NCI-H2107 treated with DMSO at 0.1 percent for 48 hours (cell line): ENCODE data around the gene KIAA0232.
"Not testable (repeated sequence)": the region's sequence is repeated elsewhere in the genome, so short reads cannot be mapped to it uniquely, and the experiment has no call there.

ENCODE experiments used
- DNase-seq: peaks from one replicate; lab custom pipeline; 2025; ENCODE audit not compliant: unreplicated experiment; lab: John Stamatoyannopoulos, UW

Gene KIAA0232

GRCh38 chr4:6878451-6879059, 96.0 kb downstream of the KIAA0232 start:
- DNase-seq = no peak

DNA sequence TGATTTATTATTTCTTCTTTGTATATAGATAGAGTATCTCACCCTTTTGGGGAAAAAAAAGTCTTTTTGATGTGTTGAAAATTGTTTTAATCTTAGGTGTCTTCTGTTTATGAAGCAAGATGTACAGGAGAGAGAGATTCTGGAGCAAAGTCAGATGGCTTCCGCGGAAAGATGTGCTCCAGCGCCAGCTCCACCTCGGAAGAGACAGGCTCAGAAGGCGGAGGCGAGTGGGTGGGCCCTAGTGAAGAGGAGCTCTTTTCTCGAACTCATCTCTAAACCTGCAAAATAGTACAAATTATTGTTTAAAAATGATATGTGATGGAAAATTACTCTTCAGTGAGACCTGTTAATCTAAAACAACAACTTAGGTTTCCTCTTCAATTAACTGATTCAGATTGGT, 98.2 kb downstream of the KIAA0232 start:
- no peak for DNase-seq

GRCh38 chr4:6881908-6882307, 99.4 kb downstream of the KIAA0232 start:
- no peak for DNase-seq

DNA sequence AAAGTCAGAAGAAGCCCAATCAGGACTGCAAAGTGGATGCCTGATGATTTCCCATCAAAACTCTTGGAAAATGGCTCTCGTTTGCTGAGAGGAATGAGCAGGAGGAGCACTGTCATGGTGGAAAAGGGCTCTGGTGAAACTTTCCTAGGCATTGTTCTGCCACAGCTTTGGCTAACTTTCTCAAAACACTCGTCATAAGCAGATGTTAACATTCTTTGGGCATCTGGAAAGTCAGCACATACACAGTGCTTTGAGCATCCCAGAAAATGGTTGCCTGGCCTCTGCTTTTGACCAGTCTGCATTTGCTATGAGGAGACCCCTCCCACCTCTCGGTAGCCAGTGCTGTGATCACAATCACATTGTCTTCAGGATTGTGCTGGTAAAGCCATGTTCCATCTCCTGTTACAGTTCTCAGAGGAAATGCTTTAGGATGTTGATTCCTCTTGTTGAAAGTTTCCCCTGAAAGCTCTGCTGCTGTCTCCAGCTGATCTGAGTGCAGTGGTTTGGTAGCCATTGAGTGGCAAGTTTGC, 101.9 kb downstream of the KIAA0232 start:
- DNase-seq = no peak

- DNase-seq = peak; percentile 62
Measured at GRCh38 chr4:6885953-6886557, 103.5 kb downstream of the KIAA0232 start.

GRCh38 chr4:6886886-6887285, 104.4 kb downstream of the KIAA0232 start:
- no peak for DNase-seq

- no peak for DNase-seq
Measured at GRCh38 chr4:6887591-6888371, 105.3 kb downstream of the KIAA0232 start.

GRCh38 chr4:6888506-6889071, 106.1 kb downstream of the KIAA0232 start:
- no peak for DNase-seq

DNA sequence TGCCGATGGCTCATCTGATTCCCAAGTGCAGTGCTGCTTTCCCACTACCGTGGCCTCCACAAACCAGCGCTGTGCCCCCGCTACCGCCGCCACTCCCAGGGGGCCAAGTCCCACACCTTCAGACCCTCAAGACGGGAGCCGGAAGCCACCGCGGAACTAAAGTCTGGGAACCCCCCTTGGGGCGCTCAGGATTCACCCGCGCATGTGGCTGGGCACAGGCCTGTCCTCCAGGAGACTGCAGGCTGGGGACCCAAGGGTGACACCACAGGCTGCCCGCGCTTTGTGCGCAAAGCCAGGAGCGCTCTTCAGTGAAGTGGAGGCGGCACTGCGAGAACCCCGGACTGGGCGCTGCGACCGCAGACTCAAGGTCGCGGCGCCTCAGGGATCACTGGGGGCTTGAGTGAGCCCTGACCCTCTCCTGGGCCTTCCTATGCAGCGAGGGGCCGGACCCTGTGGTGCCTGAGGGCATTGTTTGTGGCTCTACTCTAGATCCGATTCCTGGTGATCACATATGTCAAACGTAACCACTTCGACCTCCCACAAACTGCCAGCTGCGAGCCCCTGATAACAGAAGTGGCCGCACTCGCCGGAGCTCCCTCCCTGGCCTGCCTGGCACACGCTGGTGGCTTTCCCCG, 106.7 kb downstream of the KIAA0232 start:
- no peak for DNase-seq

- DNase-seq = no peak
Measured at GRCh38 chr4:6889736-6890324, 107.3 kb downstream of the KIAA0232 start.

DNA sequence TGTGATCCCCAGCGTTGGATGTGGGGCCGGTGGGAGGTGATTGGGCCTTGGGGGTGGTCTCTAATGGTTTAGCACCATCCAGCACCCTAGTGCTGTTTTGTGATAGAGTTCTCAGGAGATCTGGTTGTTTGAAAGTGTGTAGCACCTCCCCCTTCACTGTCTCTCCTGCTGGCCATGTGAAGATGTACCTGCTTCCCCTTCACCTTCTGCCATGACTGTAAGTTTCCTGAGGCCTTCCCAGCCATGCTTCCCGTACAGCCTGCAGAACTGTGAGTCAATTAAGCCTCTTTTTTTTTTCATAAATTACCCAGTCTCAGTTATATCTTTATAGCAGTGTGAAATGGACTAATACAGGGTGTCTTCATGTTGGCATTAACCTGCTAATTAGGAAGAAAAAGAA, 107.8 kb downstream of the KIAA0232 start:
- no peak for DNase-seq

DNA sequence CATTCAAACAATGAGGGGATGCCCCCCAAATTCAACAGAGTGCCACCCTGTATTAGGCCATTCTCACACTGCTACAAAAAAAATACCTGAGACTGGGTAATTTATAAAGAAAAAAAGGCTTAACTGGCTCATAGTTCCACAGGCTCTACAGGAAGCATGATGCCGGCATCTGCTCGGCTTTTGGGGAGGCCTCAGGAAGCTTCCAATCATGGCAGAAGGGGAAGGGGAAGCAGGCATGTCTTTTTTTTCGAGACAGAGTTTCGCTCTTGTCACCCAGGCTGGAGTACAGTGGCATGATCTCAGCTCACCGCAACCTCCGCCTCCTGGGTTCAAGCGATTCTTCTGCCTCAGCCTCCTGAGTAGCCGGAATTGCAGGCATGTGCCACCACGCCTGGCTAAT, 108.4 kb downstream of the KIAA0232 start:
- not testable (repeated sequence) for DNase-seq

DNA sequence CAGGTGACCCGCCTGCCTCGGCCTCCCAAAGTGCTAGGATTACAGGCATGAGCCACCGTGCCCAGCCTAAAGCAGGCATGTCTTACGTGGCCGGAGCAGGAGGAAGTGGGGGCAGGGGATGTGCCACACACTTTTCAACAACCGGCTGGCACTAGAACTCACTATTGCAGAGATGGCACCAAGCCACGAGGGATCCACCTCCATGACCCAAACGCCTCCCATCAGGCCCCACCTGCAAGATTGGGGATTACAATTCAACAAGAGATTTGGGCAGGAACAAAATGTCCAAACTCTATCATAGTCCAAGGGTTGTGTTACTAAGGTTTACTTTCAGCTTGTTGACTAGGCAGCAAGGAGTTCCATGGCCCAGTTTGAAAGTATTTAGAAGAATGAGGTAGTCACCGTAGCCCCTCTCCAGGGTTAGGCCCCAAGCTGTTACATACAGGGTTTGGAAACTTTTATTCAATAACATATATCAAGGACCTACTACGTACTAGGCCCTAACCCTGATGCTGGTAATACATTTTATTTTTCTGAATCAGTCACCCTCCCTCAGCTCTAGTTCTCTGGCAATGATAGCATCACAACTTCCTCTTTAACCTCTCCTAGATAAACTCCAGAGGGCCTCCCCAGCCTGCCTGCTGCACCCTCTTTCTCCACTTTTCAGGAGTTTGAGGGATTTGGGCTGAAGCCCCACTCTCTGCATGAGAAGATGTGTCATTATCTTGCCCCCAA, 109.1 kb downstream of the KIAA0232 start:
- no peak for DNase-seq

GRCh38 chr4:6892190-6892908, 109.8 kb downstream of the KIAA0232 start:
- DNase-seq = no peak

DNA sequence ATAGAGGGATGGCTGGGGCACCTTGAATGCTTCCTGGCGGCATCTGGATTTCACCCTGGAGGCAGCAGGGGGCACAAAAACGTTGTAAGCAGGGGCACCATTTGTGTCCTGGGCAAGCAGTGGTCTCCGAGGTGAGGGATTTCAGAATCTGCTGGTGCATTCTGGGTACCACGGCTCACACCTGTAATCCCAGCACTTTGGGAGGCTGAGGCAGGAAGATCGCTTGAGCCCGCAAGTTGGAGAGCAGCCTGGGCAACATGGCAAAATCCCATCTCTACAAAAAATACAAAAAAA, 110.3 kb downstream of the KIAA0232 start:
- no peak for DNase-seq

DNA sequence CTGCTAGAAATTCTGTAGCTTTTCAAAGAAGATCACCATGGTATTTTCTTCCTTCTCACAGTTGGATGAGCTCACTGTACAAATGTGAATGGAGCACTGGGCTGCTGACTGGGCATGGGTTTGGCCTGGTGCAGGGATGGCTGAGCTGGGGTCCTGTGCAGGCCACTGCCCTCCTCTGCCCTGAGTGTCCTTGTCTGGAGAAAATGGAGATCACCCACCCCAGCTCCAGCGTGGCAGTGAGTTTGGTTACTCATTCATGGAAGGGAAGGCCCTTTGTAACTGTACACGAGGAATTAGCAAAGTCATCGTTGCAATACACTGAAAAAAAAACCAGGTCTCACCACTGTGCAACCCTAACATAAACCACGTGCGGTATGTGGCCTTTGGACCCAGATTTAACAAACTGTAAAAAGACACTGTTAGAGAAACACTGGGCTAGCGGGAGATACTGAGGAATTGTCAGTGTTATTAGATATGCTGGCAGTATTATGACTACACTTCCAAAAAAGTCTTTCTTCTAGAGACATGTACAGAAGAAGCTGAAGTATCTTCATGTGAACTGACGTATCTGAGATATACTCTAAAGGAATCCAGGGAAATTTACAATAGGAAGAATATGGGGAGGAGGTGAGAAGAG, 111.0 kb downstream of the KIAA0232 start:
- no peak for DNase-seq

DNA sequence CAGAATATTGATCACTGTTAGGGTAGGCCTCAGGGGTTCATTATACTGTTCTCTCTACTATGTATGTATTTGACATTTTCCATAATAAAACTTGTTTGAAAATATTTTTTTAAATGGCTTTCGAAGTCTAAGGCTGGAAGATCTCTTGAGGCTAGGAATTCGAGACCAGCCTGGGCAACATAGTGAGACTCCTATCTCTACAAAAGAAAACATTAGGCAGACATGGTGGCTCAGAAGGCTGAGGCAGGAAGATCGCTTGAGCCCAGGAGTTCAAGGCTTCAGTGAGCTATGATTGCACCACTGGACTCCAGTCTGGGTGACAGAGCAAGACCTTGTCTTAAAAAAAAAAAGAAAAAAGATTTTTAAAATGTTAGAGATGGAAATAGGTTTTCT, 111.6 kb downstream of the KIAA0232 start:
- DNase-seq = no peak

- DNase-seq = no peak
Measured at GRCh38 chr4:6894528-6895498, 112.3 kb downstream of the KIAA0232 start.
